Measurements from ENCODE around the gene RRP36. TPM values are rescaled to one million over a fixed set of nuclear protein-coding genes. Genes with fewer than 3 reads are reported as not detected.

The RRP36 gene
- total and polyA plus RNA-seq, 9 of the 15 experiments (the other 6 are each of a cell fraction or from before 2014, with no cell fraction given): 27.6 to 150 (median 114) TPM

DNA sequence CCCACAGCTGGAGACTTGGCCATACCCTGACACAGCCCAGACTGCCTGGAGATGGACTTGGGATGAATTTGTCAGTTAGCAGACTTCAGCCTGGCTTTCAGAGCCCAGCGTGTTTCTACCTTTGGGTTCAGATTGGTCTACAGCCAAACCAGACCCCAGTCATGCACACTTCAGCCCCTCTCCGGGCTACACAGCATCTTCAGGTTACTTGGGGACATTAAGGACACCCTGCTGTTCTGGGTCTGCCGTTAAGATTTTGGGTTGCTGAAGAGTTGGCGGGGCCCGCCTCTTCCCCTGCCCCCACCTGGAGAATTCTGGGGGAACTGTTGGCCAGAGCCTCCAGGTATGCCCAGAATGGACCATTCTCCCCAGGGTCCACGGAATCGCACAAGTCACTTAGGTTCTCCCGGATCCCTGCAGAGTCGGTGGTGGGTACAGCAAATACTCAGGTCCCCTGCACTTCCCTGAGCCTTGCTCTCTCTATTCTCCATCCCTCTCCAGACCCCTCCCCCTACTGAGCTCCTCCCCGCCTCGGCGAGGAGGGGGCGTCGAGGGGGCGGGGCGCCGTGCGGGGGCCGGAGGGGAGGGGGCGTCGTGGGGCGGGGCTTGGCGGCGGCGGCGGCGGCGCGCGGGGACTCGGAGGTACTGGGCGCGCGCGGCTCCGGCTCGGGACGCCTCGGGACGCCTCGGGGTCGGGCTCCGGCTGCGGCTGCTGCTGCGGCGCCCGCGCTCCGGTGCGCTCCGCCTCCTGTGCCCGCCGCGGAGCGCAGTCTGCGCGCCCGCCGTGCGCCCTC is 54.4 kb downstream of the RRP36 start, which contains the start of gene PTK7:
Gene PTK7, plus strand, starts transcription at position 645 of the 794 bp plus-strand sequence. CDS start 175 bp downstream, outside the sequence.
- Histone ChIP-seq H3K9me3 (replicated peaks; ENCODE audit: control insufficient read depth, insufficient read depth, low read depth, low read length) (no peaks in the 10 kb centered on the region), H3K4me1 (replicated peaks in 1 of 2; ENCODE audit: control insufficient read depth in 2 of 2, insufficient read depth in 2 of 2, low read length in 2 of 2) (peaks cover 1 to 19% of the 10 kb centered on the region in 2 experiments; a peak in 4 of 5 replicates), H2AFZ (ENCODE audit: low read depth, low read length) (peak within 1 kb of the TSS; percentile 88), H4K20me1 (replicated peaks; ENCODE audit: control insufficient read depth, insufficient read depth, low read length) (0 out of 2 replicates have a peak, but pooled peaks cover 2% of the 10 kb centered on the region), H3K9me1 (ENCODE audit: control insufficient read depth, insufficient read depth, low read length) (no peaks in the 10 kb centered on the region), H3K27me3 (ENCODE audit: control insufficient read depth in 2 of 2, insufficient read depth in 2 of 2, low read length in 2 of 2) (peaks cover 2 to 8% of the 10 kb centered on the region in 2 experiments; a peak in 2 of 5 replicates), H3K36me3 (ENCODE audit: control insufficient read depth, insufficient read depth, low read length) (no peaks in the 10 kb centered on the region), H3K4me2 (ENCODE audit: insufficient read depth, low read length) (peak within 1 kb of the TSS; percentile 63), H3K4me3 (peak within 1 kb of the TSS; percentile 53), H3K79me2 (ENCODE audit: control insufficient read depth, insufficient read depth, low read length) (no peaks in the 10 kb centered on the region), H3K27ac (ENCODE audit: extremely low read depth, low read depth, low read length) (no peak within 1 kb of the TSS), H3K9ac (ENCODE audit: insufficient read depth in 1 of 2, low read depth in 2 of 2, low read length in 2 of 2) (peak within 1 kb of the TSS; percentile 33 to 90; a peak in 3 of 4 replicates)
- ATAC-seq: peak; percentile 78
- POLR2A ChIA-PET: interaction anchor here (0.6 to 1.7 kb wide), 5 partner anchors 9 to 92 kb away, joined by 3 to 4 read pairs (median 3); partner anchors contain the start of gene PPP2R5D
- peak; percentile 62 to 93 (median 79) for DNase-seq (ENCODE audit: extremely low read depth in 1 of 4, low spot score in 3 of 4)
- intact Hi-C loops (cut with micrococcal nuclease): no loop called here
- no TSS peak for BruUV-seq (replicated peaks)
- in situ Hi-C loops (cut with MboI): no loop called here
- FAIRE-seq: peak; percentile 44
- 22% methylated on average over 19 of the region's 60 CpGs for WGBS (ENCODE audit: insufficient coverage, low coverage, missing lambda C conversion rate)
- CTCF ChIA-PET (ENCODE audit: low intra/inter-chr PET ratio): no interaction called here
- TF ChIP-seq CLOCK (CRISPR knock-in tag; IDR thresholded peaks at IDR 0.05; ENCODE audit: borderline replicate concordance) (no peak), ZNF707 (CRISPR knock-in tag; conservative IDR thresholded peaks at IDR 0.05) (no peak), STAT5B (CRISPR knock-in tag; IDR thresholded peaks at IDR 0.05) (no peak), BMI1 (IDR thresholded peaks at IDR 0.05; ENCODE audit: low read length) (no peak), HMGXB4 (CRISPR knock-in tag; IDR thresholded peaks at IDR 0.05) (no peak), HES1 (IDR thresholded peaks at IDR 0.05; ENCODE audit: low read depth) (no peak), HCFC1 (IDR thresholded peaks at IDR 0.05; ENCODE audit: low read depth, low read length) (no peak), PHTF2 (CRISPR knock-in tag; IDR thresholded peaks at IDR 0.05) (no peak), POLR2B (IDR thresholded peaks at IDR 0.05; ENCODE audit: low read depth, partially characterized antibody) (no peak), ZBTB26 (CRISPR knock-in tag; IDR thresholded peaks at IDR 0.05) (no peak), EGR1 (conservative IDR thresholded peaks at IDR 0.05) (peak; percentile 59), ZNF445 (CRISPR knock-in tag; IDR thresholded peaks at IDR 0.05; ENCODE audit: low read depth) (no peak), POLR3A (IDR thresholded peaks at IDR 0.05; ENCODE audit: borderline replicate concordance, extremely low read depth, insufficient read depth, insufficient read length) (no peak), YY1 (IDR thresholded peaks at IDR 0.05; ENCODE audit: borderline replicate concordance in 1 of 3, control insufficient read depth in 1 of 3, extremely low read depth in 1 of 3, insufficient read depth in 3 of 3, insufficient read length in 1 of 3, insufficient replicate concordance in 2 of 3, low read depth in 1 of 3, low read length in 2 of 3) (no peak), KHSRP (IDR thresholded peaks at IDR 0.05) (no peak)

All from K562 (cell line).